Uterus (tissue), 2 donors: Measurements from ENCODE around the gene SLC29A1.

Source experiments
- POLR2A ChIP-seq, 2 donors: fragments of 450-650 bp; IDR thresholded peaks; one replicate each; pipeline ENCODE4 v1.6.1; 2016; ENCODE audit warnings: antibody characterized with exemption in 2 of 2, mild to moderate bottlenecking in 1 of 2, moderate library complexity in 1 of 2
- TF ChIP-seq, protein P1 (sequence below), 4 experiments: fragments of 200-600 bp in 2 of 4; fragments of 450-650 bp in 2 of 4; sonication (generic) in 2 of 4; IDR thresholded peaks; one replicate each; pipeline ENCODE4 v1.5.1; 2016 to 2019; ENCODE audit warnings: antibody characterized with exemption in 4 of 4, mild to moderate bottlenecking in 2 of 4, moderate library complexity in 1 of 4

DNA sequence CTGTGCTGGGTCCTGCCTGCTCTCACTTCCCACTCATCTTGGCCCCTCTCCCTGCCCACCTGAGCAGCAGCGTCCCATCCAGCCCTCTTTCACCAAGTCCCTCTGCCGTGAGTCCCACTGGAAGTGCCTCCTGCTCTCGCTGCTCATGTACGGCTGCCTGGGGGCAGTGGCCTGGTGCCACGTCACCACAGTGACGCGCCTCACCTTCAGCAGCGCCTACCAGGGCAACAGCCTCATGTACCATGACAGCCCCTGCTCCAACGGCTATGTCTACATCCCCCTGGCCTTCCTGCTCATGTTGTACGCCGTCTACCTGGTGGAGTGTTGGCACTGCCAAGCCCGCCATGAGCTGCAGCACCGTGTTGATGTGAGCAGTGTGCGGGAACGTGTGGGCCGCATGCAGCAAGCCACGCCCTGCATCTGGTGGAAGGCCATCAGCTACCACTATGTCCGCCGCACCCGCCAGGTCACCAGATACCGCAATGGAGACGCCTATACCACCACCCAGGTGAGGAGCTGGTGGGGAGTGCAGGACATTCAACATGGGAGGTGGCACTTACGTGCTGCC lies 49.7 kb downstream of the SLC29A1 start:
- TF ChIP-seq POLR2A (IDR thresholded peaks at IDR 0.05): no peak
- TF ChIP-seq, protein P1, sequence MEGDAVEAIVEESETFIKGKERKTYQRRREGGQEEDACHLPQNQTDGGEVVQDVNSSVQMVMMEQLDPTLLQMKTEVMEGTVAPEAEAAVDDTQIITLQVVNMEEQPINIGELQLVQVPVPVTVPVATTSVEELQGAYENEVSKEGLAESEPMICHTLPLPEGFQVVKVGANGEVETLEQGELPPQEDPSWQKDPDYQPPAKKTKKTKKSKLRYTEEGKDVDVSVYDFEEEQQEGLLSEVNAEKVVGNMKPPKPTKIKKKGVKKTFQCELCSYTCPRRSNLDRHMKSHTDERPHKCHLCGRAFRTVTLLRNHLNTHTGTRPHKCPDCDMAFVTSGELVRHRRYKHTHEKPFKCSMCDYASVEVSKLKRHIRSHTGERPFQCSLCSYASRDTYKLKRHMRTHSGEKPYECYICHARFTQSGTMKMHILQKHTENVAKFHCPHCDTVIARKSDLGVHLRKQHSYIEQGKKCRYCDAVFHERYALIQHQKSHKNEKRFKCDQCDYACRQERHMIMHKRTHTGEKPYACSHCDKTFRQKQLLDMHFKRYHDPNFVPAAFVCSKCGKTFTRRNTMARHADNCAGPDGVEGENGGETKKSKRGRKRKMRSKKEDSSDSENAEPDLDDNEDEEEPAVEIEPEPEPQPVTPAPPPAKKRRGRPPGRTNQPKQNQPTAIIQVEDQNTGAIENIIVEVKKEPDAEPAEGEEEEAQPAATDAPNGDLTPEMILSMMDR (IDR thresholded peaks at IDR 0.05): no peak
